Lung (tissue), 12 donors: ENCODE data around the gene SLC47A1. TPM values are rescaled to one million over a fixed set of nuclear protein-coding genes. Genes with fewer than 3 reads are reported as not detected.

Source experiments
- ATAC-seq: fragments of 200-7000 bp; cut with Tn5 transposase; one replicate; pipeline ENCODE4 v1.9.1; 2020; ENCODE audit warnings: moderate number of reproducible peaks; ENCODE audit not compliant: insufficient read depth, low FRiP score
- DNase-seq, 3 donors: peaks; one replicate each; pipeline ENCODE4 v3.0.0-alpha.2; 2013 to 2017
- H3K27ac ChIP-seq, 2 donors: one replicate each; pipeline ENCODE4 v1.5.1; 2013; ENCODE audit warnings: mild to moderate bottlenecking in 2 of 2, moderate library complexity in 2 of 2, control low read depth in 1 of 2, inconsistent platforms in 1 of 2, low read depth in 1 of 2, low read length in 1 of 2
- H3K27me3 ChIP-seq, 3 donors: one replicate each; pipeline ENCODE4 v1.5.1; 2013; ENCODE audit warnings: low read length in 2 of 3; ENCODE audit not compliant: control insufficient read depth in 3 of 3, insufficient read depth in 3 of 3
- H3K36me3 ChIP-seq, 4 donors: one replicate each; pipeline ENCODE4 v1.5.1; 2013; ENCODE audit warnings: low read length in 4 of 4, mild to moderate bottlenecking in 1 of 4, moderate library complexity in 1 of 4; ENCODE audit not compliant: control insufficient read depth in 4 of 4, insufficient read depth in 4 of 4
- H3K4me1 ChIP-seq, 5 donors: one replicate each; pipeline ENCODE4 v1.5.1; 2013; ENCODE audit warnings: low read length in 5 of 5, mild to moderate bottlenecking in 2 of 5, moderate library complexity in 1 of 5; ENCODE audit not compliant: control insufficient read depth in 5 of 5, insufficient read depth in 5 of 5
- H3K4me3 ChIP-seq: one replicate; pipeline ENCODE4 v1.5.1; 2013; ENCODE audit warnings: mild to moderate bottlenecking, control low read depth, moderate library complexity
- H3K9ac ChIP-seq, 2 donors: one replicate each; pipeline ENCODE4 v1.5.1; 2013; ENCODE audit warnings: low read length in 2 of 2, control low read depth in 1 of 2; ENCODE audit not compliant: insufficient read depth in 1 of 2
- H3K9me3 ChIP-seq, 4 donors: one replicate each; pipeline ENCODE4 v1.5.1; 2013; ENCODE audit warnings: low read length in 3 of 4, mild to moderate bottlenecking in 1 of 4, moderate library complexity in 1 of 4; ENCODE audit not compliant: control insufficient read depth in 4 of 4, insufficient read depth in 3 of 4
- WGBS, 2 donors: extraction: QIAGEN DNeasy Blood & Tissue Kit; methylation state at CpG; one replicate each; pipeline ENCODE4 v1.1.7; 2013; 5-methylcytosine and 5-hydroxymethylcytosine counted together
- polyA plus RNA-seq, 2 donors: library from polyadenylated mRNA; stranded (reverse); fragments of 200-250 nt; gene quantifications; one replicate each; pipeline ENCODE4 v1.2.1, GENCODE V29; 2013
- total RNA-seq, 2 donors: library from RNA; depleted of rRNA in 1 of 2; stranded (reverse); fragments of >200 nt in 1 of 2; gene quantifications; one replicate each; pipeline ENCODE4 v1.2.1, GENCODE V29; 2014 to 2021
- TF ChIP-seq, protein P1 (sequence below): IDR thresholded peaks from 2 replicates; pipeline ENCODE4 v1.5.1; 2012; ENCODE audit warnings: mild to moderate bottlenecking; ENCODE audit errors: control extremely low read depth, extremely low read depth
- donor health status: control.
- donor health status: control.
- donor health status: Bipolar disorder and iron deficiency.
- donor health status: healthy.
- donor health status: DM: yes; HTN: yes; CAD: no.

SLC47A1 gene
- total and polyA plus RNA-seq, 4 donors = 0.74 to 9.4 (median 2.3) TPM

DNA sequence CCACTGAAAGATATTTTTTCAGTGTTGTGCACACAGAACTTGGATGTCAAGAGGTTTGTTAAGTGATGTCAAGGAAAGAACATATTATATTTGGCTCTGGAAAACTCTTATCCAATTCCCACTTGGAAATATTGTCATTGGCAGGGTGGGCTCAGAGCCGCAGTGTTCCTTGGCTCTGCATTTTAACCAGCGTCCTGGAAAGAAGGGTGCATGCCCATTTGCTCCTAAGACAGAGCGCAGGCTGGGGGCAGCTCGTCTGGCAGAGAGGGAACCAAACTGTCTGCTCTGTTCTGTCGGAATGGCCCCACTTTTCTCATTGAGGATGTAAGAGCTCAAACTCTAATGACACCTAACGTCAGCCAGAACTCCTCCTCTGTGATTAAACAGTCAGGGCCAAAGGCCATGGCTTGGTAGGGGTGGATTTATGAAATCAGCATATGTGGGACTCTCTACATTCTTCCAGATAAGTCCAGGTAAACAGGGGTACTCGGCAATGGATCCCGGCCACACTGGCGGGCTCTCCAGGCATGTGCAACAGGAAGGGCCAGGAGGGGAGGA lies 18.0 kb downstream of the SLC47A1 start:
- TF ChIP-seq, protein P1, sequence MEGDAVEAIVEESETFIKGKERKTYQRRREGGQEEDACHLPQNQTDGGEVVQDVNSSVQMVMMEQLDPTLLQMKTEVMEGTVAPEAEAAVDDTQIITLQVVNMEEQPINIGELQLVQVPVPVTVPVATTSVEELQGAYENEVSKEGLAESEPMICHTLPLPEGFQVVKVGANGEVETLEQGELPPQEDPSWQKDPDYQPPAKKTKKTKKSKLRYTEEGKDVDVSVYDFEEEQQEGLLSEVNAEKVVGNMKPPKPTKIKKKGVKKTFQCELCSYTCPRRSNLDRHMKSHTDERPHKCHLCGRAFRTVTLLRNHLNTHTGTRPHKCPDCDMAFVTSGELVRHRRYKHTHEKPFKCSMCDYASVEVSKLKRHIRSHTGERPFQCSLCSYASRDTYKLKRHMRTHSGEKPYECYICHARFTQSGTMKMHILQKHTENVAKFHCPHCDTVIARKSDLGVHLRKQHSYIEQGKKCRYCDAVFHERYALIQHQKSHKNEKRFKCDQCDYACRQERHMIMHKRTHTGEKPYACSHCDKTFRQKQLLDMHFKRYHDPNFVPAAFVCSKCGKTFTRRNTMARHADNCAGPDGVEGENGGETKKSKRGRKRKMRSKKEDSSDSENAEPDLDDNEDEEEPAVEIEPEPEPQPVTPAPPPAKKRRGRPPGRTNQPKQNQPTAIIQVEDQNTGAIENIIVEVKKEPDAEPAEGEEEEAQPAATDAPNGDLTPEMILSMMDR = no peak
- WGBS, 2 donors = 71 to 86% methylated on average over 9 of the region's 9 CpGs
- no peaks in the 10 kb centered on the region for H3K36me3 ChIP-seq
- DNase-seq (no peak), ATAC-seq (no peak)
- no peak overlapping the region for H3K27ac ChIP-seq
- no peak overlapping the region for H3K4me3 ChIP-seq
- peaks cover 0 to 17% (median 2%) of the 10 kb centered on the region in 3 donors for H3K27me3 ChIP-seq
- H3K9ac ChIP-seq = no peak overlapping the region
- H3K4me1 ChIP-seq = peaks cover 0 to 7% (median 0%) of the 10 kb centered on the region in 5 donors
- H3K9me3 ChIP-seq = peaks cover 0 to 1% (median 0%) of the 10 kb centered on the region in 4 donors

DNA sequence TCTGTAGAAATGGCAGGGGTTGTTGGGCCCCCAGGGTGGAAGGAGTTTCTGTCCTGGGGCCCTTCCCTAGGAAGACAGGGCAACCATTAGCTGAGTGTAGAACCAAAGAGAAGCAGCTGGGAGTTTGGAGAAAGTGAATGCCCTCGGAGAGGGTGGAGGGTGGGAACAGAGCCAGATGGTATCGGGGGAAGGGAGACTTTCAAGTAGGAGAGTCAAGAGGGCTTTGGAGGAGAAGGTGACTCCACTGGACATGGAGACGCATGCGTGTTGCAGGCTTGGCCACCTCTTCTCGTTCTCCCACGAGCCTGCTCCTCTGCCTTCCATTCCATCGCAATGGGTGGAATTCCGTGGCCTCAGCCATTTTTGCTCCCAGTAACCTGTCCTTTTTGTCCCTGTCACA lies 19.4 kb downstream of the SLC47A1 start:
- TF ChIP-seq, protein P1 = no peak

DNA sequence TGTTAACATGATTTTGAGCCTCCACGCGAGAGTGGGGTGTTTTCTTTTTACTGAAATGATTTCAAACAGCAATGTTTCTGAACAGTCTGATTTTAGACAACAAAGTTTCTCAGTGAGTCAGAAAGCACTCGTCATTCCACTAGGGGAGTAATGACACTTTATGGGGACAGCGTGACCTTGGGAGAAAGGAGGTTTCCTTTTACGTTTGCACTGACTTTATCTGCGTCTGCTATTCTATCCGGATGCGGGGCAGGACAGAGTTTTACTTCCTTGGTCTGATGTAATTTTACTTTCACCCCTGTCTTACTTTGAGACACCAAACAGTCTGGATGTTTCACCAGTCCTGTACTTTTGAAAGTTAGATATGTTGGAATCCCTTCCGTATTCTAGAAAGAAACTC lies 20.7 kb downstream of the SLC47A1 start:
- no peak overlapping the region for H3K27ac ChIP-seq
- no peak for DNase-seq

More for the DNA sequence above, 19.4 kb downstream of the SLC47A1 start:
- Histone ChIP-seq H3K27me3 (peaks cover 0 to 17% (median 2%) of the 10 kb centered on the region in 3 donors), H3K4me3 (no peak overlapping the region), H3K9ac (no peak overlapping the region), H3K4me1 (peaks cover 0 to 7% (median 0%) of the 10 kb centered on the region in 5 donors), H3K36me3 (no peaks in the 10 kb centered on the region), H3K27ac (no peak overlapping the region), H3K9me3 (peaks cover 0 to 1% (median 0%) of the 10 kb centered on the region in 4 donors)
- ATAC-seq (no peak), DNase-seq (no peak)
- WGBS, 2 donors = 82 to 83% methylated on average over 8 of the region's 8 CpGs

More for the DNA sequence above, 20.7 kb downstream of the SLC47A1 start:
- no peaks in the 10 kb centered on the region for H3K36me3 ChIP-seq
- H3K27me3 ChIP-seq = peaks cover 0 to 17% (median 2%) of the 10 kb centered on the region in 3 donors
- H3K9ac ChIP-seq = no peak overlapping the region
- ATAC-seq = no peak
- WGBS, 2 donors = 63 to 76% methylated on average over 9 of the region's 9 CpGs
- H3K4me3 ChIP-seq = no peak overlapping the region
- peaks cover 0 to 7% (median 0%) of the 10 kb centered on the region in 5 donors for H3K4me1 ChIP-seq
- peaks cover 0 to 1% (median 0%) of the 10 kb centered on the region in 4 donors for H3K9me3 ChIP-seq
- TF ChIP-seq, protein P1 = no peak
